NOMO-1 (cell line): ENCODE data around the gene ANTKMT.
"Not testable (repeated sequence)": the region's sequence is repeated elsewhere in the genome, so short reads cannot be mapped to it uniquely, and the experiment has no call there.

Experiments used
- DNase-seq, 2 experiments: peaks; one replicate each; lab custom pipeline; 2025; ENCODE audit not compliant: unreplicated experiment in 2 of 2; lab: John Stamatoyannopoulos, UW

Gene ANTKMT

DNA sequence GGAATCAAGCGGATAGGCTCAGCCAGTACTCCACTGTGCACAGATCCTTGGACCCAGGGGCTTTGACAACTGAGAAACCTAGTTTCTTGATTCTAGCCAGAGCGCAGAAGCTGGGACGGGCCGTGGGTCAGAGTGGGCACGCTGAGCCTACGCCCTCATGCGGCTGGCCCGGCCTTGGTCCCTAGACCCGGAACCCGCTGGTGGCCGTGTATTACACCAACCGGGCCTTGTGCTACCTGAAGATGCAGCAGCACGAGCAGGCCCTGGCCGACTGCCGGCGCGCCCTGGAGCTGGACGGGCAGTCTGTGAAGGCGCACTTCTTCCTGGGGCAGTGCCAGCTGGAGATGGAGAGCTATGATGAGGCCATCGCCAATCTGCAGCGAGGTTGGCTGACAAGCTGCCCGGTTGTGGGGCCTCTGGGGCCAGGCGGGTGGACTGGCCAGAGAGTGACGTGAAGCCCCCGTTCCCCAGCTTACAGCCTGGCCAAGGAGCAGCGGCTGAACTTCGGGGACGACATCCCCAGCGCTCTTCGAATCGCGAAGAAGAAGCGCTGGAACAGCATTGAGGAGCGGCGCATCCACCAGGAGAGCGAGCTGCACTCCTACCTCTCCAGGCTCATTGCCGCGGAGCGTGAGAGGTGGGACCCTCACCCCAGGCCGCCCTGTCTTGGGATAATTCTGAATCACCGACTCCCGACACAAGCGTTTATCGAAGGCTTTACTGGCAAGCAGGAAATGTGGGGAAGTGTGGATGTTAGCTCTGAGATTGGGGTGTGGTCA is 39.8 kb upstream of the ANTKMT start:
- DNase-seq = peak; percentile 17 to 47

DNA sequence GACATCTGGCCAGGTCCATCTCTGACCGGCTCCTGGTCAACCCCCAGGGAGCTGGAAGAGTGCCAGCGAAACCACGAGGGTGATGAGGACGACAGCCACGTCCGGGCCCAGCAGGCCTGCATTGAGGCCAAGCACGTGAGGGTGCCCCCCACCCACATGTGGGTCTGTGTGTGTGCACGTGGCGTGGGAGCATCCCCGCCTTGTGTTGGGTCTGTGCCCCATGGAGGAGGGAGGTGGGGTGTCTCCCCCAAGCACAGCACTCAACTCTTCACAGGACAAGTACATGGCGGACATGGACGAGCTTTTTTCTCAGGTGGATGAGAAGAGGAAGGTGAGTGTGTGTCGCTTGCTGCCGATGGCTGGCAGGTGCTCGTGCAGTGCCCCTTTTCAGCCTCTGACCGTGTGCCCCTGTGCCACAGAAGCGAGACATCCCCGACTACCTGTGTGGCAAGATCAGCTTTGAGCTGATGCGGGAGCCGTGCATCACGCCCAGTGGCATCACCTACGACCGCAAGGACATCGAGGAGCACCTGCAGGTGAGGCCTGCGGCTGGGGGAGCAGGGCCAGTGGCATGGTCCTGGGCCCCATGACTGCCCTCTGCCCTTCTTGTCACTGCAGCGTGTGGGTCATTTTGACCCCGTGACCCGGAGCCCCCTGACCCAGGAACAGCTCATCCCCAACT is 39.1 kb upstream of the ANTKMT start:
- DNase-seq = no peak

DNA sequence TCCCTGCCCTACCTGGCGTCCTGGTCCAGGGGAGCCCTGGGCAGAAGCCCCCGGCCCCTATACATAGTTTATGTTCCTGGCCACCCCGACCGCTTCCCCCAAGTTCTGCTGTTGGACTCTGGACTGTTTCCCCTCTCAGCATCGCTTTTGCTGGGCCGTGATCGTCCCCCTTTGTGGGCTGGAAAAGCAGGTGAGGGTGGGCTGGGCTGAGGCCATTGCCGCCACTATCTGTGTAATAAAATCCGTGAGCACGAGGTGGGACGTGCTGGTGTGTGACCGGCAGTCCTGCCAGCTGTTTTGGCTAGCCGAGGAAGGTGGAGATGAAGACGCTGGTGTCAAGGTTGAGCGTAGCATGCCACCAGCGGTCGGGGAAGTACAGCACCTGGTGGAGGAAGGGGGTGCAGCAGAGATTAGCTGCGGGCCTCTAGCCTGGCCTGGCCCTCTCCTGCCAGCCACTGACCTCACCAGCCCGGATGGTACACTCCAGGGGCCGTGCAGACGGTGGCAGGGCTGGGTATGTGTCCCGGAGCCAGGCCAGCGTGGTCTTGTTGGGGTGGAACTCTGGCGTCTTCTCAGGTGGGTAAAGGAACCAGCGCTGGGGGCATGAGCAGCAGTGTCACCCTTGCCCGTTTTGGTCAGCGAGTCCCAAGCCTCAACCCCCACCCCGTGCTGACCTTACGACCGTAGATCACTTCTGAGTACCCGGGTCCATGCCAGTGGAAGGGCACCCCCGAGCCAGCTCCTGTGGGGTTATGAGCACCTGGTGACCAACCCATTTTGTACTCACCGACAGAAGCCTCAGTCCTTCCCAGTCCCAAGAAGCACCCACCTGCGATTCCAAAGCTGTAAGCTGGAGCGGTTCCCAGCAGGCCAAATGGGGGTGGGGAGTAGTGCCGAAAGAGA is 38.2 kb upstream of the ANTKMT start:
- no peak for DNase-seq

DNA sequence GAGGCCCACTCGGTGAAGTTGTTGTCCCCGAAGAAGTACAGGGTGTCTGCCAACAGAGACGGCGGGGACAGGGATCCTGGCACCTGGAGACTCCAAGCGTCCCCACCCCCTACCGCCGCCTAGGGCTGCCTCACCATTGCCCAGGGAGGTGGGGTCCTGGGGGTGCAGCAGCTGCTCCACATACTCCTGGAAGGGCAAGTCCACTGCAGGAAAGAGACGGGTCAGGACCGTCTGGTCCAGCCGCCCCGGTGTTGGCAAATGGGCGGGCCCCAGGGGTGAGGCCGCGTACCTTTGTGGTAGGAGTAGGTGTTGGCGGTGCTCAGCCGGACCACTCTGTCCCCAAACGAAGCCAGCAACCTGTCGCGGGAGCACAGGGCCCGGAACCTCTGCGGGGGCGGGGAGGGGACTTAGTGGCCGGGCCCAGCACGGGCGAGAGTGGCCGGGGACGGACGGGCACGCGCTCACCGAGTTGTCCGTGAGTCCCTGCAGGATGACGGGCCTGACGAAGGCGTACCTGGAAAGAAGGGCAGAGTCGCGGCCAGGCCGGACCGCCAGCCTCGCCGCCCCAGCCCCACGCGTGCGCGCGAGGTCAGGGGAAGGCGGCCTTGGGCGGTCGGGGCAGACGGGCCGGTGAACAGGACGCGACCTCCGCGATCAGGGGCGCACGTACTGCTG is 37.4 kb upstream of the ANTKMT start:
- DNase-seq = no peak

DNA sequence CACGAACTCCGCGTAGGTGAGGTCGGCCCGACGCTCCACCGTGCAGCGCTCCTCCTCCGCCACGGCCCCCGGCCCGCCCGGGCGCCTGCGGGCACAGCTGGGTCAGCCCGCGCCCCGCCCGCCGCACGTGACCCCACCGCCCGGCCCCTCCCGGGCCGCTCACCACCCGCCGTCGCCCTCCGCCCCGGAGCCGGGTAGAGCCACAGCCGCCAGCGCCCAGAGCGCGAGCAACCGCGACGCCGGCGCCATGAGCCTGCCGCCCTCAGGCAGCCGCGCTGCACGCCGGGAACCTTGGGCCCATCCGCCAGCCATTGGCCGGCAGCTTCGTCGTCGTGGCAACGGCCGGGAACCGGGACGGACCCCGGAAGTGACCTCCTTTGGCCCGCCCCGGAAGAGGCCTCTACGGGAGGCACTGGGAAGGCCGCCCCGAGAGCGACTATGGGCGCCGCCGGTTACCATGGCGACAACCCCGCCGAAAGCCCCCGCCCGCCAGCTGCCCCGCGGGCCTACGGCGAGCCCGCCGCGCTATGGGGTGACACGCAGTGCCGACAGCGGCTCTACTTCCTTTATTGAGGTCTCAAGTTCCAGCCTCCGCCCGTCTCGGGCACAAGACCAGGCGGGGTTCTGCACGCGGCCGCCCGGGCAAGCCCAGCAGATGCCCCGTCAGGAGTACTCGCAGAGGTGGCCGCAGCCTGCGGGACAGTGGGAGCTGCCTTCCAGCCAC is 36.7 kb upstream of the ANTKMT start, which contains the start of gene JMJD8:
JMJD8 (minus strand) TSS at position 264 of the 724 bp plus-strand sequence; CDS start at position 249, 15 bp downstream.
- peak; percentile 94 for DNase-seq

DNA sequence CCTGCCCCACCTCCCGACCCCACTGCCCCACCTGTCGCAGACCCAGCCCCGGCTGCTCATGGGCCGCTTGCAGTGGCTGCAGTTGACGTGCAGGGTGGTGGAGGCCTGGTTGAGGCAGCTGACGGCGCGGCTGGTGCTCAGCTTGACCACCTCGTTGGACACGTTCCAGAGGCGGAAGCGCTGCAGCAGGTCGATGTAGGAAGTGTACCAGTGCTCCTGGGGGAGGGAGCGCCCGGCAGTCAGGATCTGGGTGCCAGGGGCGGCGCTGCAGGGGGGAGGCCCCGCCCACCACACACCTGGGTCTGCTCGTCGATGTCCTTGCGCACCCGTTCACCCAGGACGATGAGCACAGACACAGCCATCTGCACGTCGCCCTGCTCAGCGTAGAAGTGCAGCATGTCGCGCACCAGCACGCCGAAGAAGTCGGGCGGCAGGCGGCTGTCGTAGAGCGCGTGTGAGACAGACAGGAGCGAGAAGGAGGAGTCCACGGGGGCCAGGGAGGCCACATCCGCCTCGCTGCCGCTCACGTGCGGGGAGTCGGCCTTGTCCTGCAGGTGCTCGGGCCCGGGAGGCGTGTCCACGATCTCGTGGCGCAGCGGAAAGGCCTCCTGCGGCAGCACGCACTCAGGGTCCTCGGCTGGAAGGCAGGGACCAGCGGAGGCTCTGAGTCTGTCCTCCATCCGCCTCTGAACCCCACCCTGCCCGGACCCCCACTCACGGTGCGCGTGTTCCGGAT is 35.8 kb upstream of the ANTKMT start:
- no peak for DNase-seq

DNA sequence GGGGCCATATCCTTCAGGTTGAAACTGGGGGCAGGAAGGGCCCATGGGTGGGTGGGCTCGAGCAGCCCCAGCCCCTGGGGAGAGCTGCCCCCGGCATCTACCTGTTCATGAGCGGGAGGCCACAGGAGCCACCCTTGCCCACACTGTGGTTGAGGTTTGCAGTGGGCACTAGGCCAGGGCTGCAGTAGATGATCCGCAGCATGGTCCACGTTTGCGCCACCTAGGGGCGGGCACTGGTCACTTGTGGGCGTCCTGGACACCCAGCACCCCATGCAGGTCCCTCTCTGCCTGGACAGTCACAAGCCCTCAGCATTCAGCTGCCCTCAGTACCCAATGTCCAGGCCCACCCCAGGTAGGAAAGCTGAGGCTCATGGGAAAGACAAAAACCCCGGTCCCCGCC is 35.0 kb upstream of the ANTKMT start:
- DNase-seq = no peak

DNA sequence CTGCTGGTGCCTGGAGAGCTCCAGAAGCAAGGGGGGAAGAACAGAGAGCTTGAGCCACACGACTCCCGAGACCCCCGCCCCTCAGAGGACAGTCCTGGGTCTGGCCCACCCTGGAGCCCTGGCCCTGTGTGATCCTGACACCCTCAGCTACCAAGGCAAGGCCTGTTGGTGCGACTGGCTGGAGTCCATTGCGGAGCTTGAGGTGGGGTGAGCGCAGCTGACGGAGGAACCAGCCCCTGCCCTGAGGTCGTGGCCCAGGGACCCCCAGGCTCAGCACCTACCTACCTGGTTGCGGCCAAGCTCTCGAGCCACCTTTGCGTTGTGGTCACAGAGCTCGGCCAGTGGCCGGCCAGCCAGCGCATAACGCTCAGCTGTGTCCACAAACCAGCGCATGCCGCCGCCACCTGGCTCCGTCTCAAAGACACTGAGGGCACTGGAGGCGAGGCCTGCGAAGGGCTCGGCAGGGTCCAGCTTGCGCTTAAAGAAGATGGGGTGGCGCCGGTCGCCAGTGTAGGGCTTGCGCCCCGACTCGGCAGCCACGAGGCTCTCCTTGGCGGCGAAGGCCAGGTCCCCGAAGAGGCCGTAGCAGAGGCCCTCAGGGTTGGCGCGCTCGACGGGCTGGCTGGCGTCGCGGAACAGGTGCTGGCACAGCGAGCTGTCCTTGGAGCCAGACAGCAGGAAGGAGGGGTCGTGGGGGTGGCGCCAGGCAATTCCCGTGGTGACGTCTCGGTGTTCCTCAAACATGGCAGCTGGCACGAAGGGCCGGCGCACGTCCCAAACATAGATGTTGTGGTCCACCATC is 34.3 kb upstream of the ANTKMT start:
- no peak for DNase-seq

DNA sequence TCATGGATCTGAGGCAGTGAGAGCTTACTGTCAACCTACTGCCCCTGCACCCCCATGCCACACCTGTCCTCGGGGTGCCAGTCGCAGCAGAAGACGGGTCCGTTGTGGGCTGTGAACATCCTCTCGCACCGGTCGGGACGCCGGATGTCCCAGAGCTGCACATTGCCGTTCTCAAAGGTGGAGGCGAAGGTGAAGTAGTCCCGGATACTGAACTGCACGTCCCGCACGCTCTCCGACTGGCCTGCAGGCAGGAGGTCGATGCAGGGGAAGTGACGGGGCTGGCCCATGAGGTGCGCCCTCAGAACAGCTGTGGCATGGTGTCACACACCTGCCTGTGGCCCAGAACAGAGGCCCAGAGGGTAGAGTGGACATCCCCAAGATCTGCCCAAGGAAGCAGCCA is 33.4 kb upstream of the ANTKMT start:
- no peak for DNase-seq

DNA sequence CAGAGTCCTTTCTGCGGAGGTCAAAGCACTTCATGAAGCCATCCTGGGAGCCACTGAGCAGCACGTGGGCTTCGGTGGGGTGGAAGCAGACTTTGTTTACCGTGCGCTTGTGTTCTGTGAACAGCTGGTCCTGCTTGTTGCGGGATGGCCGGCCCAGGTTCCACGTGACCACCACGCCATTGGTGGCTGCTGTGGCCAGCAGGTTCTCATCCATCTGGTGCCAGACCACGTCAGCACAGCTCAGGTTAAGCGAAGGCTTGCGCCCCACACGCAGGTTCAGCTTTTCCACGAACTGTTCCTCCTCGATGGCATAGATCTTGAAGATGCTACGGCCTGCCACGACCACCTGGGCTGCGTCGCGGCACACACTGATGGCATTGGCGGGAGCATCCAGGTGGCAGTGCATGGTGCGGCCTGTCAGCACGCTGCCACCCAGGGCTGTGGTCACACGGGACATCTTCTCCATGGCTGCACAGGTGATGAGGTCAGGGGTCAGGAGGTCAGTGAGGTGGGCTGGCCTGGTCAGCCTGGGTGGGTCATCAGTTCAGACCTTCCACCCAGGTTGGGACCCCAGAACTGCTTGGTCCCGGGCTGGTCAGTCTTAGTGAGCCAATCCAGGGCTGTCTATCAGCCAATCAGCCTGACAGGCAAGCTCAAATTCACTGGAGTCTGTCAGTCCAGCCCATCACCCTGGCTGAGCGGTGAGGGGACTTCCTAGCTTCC is 31.6 kb upstream of the ANTKMT start:
- no peak for DNase-seq

DNA sequence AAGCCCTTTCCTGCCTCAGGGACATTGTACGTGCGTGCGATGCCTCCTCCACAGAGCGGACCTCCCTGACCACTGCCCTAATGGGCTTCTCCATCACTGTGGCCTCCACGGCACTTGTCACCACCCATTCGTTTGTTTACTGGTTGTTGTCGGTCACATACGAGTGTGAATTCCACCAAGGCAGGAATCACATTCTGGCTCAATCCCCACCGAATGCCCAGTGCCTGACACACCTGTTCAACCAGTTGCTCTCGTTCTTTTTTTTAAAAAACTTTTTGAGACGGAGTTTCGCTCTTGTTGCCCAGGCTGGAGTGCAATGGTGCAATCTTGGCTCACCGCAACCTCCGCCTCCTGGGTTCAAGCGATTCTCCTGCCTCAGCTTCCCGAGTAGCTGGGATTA is 29.7 kb upstream of the ANTKMT start:
- not testable (repeated sequence) for DNase-seq

DNA sequence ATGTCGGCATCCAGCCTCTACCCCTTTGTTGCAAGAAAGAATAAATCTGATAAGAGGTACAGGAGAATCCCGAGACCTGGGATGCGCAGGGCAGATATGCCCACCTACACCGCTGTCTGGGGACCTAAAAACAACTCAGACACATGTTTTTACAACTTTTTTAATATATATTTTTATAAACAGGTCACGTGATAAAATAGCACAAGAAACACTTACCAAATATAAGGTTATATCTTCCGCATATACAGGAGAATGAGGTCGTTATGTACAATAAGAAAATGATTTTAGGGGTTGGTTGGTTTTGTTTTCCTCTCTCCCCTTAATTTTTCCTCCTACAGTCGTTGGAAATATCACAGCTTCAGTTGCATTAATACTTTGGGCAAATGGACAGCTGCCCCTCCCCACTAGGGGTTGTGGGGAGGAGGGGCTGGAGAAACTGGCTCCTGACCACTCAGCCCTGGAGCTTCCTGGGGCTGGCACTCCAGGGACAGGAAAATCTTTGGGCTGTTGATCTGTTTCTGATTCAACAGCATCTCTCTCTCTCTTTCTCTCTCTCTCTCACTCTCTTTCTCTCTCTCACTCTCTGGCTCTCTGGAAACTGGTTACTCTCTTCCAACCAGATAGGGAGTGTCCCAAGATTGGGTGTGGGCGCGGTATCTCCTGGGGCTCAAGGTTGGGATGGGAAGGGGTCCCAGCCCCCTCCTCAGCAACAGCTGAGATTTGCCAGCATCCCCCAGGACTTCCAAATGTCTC is 28.4 kb upstream of the ANTKMT start:
- no peak for DNase-seq

DNA sequence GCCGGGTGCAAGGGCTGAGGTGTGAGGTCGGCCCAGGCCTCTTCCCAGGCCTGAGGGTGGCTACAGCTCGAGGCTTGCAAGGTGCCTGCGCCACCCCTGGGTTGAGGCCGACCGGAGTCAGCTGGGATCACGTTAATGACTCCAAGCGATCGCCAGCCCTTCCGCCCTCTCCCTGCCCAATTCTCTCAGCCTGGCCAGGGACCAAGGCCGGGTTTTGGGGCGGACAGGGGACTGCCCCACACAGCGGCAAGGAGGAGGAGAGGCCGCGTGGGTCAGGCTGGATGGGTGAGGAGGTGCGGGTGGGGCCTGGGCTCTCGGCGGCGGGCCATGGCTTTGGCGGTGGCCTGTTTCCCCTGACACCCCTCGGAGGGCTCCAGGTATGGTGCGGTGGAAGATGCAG is 27.6 kb upstream of the ANTKMT start:
- DNase-seq = no peak

DNA sequence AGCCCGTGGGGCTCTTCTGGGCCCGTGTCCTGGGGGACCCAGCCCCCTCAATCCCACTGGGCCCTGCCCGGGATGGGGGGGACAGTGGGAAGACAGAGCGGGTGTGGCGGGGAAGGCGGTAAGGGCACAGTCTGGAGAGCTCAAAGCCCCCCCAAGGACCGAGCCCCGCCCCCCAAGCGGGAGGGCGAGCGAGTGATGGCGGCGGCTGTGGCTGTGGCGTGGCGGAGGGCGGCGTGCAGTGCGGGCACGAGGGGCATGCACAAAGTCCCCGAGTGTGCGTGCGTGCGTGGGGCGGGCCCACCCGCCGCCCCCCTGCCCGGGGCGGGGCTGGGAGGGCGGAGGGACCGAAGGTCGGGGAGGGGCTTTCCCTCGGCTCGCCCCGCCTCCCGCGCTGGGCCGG is 27.2 kb upstream of the ANTKMT start:
- DNase-seq = no peak

DNA sequence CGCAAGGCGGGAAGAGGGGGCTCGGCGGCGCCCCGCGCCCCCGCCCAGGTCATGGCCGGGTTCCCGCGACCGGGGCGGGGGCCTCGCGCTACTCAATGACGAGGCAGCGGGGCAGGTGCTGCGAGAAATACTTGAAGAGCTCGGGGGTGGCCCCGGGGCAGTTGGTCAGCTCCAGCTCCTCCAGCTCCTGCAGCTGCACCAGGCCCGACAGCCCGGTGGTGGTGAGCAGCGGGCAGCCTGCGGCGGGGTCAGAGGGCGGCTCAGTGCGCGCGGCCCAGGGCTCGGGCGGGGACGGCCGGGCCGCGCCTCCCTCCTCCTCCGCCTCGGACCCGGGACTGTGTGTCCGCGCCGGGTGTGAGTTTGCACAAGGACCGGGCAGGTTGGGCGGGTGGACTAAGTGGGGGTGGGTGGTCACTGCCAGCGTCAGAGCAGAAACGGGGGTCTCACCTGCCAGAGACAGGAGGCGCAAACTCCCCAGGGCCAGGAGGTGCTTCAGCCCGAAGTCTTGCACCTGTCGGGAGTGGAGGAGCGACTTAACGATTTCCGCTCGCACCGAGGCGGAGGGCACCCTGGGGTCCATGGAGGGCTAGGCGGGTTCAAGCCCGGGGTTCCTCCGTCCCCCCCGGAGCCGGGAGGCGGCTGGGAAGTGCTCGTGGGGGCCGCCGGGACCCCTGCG is 26.6 kb upstream of the ANTKMT start:
- DNase-seq = no peak

DNA sequence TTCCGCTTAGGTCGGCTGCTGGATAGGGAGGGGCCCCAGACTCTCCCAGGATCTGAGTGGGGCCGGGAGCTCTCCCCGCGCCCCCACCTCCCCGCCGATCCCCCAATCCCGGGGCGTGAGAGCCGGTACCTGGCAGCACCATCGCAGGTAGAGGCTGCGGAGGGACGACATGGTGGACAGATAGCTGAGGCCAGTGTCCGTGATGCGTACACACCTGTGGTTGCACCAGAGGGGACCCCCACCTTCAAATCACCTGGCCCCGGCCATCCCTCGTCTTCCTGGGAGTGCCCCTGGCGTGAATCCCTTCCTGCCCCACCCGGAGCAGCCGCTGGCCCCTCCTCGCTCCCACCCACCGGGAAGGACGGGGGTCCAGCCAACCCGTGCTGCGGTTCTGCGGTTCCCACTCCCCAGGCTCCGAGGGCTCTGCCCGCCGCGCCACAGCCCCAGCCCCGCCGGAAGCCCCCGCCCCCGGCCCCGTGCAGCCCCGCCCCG is 26.0 kb upstream of the ANTKMT start:
- DNase-seq = no peak
